Activated CD4-positive, alpha-beta T cell treated with anti-CD3 and anti-CD28 coated beads, Interleukin-10, Interleukin-2, amounts not matched to agents 100 ng/mL and 50 ng/mL, durations not matched to agents 16 hours and 8 hours (primary cell): Measurements from ENCODE around the gene TELO2.

Experiments used
- DNase-seq: peaks from one replicate; pipeline ENCODE4 v3.0.0-alpha.2; 2020

The TELO2 gene

GRCh38 chr16:1539720-1540555 lies 46.8 kb downstream of the TELO2 start:
- DNase-seq, result no peak

- DNase-seq, result no peak
These were observed 47.3 kb downstream of the TELO2 start for GRCh38 chr16:1540556-1540855.

GRCh38 chr16:1541293-1542165 lies 48.4 kb downstream of the TELO2 start:
- DNase-seq, result no peak

GRCh38 chr16:1542166-1542500 lies 49.0 kb downstream of the TELO2 start:
- DNase-seq, result no peak

- no peak for DNase-seq
These were observed 49.4 kb downstream of the TELO2 start for GRCh38 chr16:1542533-1542932.

- DNase-seq, result peak; percentile 64
These were observed 50.1 kb downstream of the TELO2 start for GRCh38 chr16:1543085-1543896.

- no peak for DNase-seq
These were observed 52.2 kb downstream of the TELO2 start for GRCh38 chr16:1545044-1546040.

- no peak for DNase-seq
These were observed 53.3 kb downstream of the TELO2 start for GRCh38 chr16:1546430-1546829.

GRCh38 chr16:1548233-1548632 lies 55.1 kb downstream of the TELO2 start:
- DNase-seq, result no peak

GRCh38 chr16:1548727-1549126 lies 55.6 kb downstream of the TELO2 start:
- DNase-seq, result no peak

GRCh38 chr16:1550069-1550468 lies 56.9 kb downstream of the TELO2 start:
- no peak for DNase-seq

GRCh38 chr16:1550696-1551095 lies 57.5 kb downstream of the TELO2 start:
- no peak for DNase-seq

- no peak for DNase-seq
These were observed 58.0 kb downstream of the TELO2 start for GRCh38 chr16:1551166-1551565.

- no peak for DNase-seq
These were observed 59.0 kb downstream of the TELO2 start for GRCh38 chr16:1552129-1552528.

GRCh38 chr16:1553946-1554825 lies 61.0 kb downstream of the TELO2 start:
- DNase-seq, result no peak

- no peak for DNase-seq
These were observed 61.8 kb downstream of the TELO2 start for GRCh38 chr16:1554826-1555445.

- DNase-seq, result no peak
These were observed 63.1 kb downstream of the TELO2 start for GRCh38 chr16:1556254-1556653.

- DNase-seq, result no peak
These were observed 63.9 kb downstream of the TELO2 start for GRCh38 chr16:1557074-1557473.

- no peak for DNase-seq
These were observed 64.4 kb downstream of the TELO2 start for GRCh38 chr16:1557576-1557975.

GRCh38 chr16:1559446-1559975 lies 66.4 kb downstream of the TELO2 start:
- DNase-seq, result peak; percentile 17
